GM18505 (cell line): ENCODE measurements around the gene TOX4.

ENCODE experiments used
- ATAC-seq: cut with Tn5 transposase; IDR thresholded peaks from one replicate; pipeline ENCODE4 v1.9.1; 2021; ENCODE audit not compliant: unreplicated experiment
- POLR2A ChIP-seq: IDR thresholded peaks from 4 replicates; pipeline ENCODE4 v1.6.1; 2011; ENCODE audit warnings: borderline replicate concordance; ENCODE audit not compliant: insufficient read depth, insufficient read length; ENCODE audit errors: extremely low read depth

Gene TOX4

GRCh38 chr14:21510735-21511657 lies 34.0 kb downstream of the TOX4 start, which contains the start of gene METTL3:
Gene METTL3 (minus strand): TSS chr14:21511340. CDS start chr14:21511223, 117 bp downstream.
- TF ChIP-seq POLR2A: peak; percentile 81
- ATAC-seq: peak; percentile 98

GRCh38 chr14:21514341-21514740 lies 37.3 kb downstream of the TOX4 start:
- ATAC-seq: no peak
- no peak for TF ChIP-seq POLR2A

- TF ChIP-seq POLR2A: no peak
- no peak for ATAC-seq
Measured at GRCh38 chr14:21518725-21519124, 41.7 kb downstream of the TOX4 start.

- no peak for ATAC-seq
- no peak for TF ChIP-seq POLR2A
Measured at GRCh38 chr14:21520767-21521166, 43.8 kb downstream of the TOX4 start.

DNA sequence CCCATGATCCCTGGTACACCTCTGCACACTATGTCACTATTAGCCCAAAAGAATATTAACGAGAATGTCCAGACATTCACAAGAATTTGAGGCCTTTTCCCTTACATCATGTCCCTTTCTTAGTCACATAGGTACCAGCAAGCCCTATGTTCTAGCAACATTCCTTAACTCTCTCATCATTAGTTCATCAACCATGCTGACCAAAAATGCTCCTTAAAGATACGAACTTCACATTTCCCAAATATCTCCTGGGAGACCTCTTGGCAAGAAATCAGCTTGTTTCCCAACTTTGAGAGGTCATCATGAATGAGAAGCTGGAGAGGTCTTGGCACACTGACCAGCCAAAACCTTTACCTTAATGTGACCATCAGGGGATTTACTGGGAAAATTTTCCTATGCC lies 44.5 kb downstream of the TOX4 start:
- TF ChIP-seq POLR2A: no peak
- ATAC-seq: no peak

GRCh38 chr14:21523203-21523602 lies 46.2 kb downstream of the TOX4 start:
- TF ChIP-seq POLR2A: no peak
- ATAC-seq: no peak

DNA sequence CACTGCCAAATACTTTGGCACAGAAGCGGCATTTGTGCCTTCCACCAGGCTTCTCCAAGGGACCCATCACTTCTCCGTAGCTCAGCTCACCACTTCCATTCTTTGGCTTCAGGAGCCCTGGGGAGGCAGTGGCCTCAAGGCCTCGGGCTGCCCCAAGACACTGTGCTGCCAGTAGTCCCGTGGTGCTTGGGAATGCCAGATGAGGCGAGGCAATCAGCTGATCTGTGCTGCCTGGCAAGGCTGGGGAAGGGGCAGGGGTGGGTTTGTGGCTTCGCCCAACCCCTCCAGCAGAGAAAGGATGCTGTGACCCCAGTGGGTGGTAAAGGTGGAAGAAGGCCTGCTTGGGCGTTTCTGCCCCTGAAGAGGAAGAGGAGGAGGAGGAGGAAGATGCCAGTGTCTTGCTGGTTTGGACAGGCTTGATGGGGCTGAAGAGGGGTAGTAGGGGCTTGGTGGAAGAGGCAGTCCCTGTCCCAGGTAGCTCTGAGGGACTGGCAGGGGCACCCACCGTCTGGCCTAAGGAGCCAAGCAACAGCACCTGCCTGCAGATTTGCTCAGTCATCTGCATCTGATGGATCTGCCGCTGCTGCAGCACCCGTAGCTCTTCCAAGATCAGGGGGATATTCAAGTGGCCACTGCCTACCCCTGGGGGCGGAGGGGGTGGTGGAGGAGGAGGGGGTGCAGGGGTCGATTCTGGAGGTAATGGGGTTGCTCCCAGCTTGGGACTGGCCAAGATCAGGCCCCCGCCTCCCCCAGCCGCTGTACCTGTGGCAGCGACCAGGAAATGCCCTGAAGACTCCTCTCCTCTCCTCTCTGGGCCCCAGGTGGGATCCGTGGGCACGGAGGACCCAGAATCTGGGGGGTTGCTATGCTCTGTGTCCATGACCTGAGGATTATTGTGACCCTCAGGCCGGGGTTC lies 47.8 kb downstream of the TOX4 start:
- ATAC-seq: no peak

DNA sequence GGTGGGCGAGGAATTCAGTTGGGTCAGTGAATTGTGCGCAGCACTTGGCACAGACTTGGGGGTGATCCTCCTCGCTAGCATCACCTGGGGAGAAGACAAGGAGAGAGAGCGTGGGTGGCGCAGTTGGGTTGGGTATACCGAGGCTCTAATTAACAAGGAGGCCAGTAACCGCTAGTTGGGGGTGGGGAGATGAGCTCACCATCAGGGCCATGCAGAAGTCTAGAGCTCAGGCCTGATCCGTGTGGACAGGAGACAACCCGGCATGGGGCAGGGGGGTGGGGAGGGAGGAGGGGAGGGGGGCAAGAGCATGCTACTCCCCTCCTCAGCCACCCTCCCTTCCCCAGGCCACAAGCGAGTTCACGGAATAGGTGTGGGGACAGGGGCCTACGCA lies 48.6 kb downstream of the TOX4 start:
- TF ChIP-seq POLR2A: no peak
- no peak for ATAC-seq

More for the DNA sequence above, 47.8 kb downstream of the TOX4 start:
- TF ChIP-seq POLR2A: no peak

- no peak for TF ChIP-seq POLR2A
Measured at GRCh38 chr14:21525962-21526671, 49.1 kb downstream of the TOX4 start, which contains the start of gene SALL2. Gene SALL2 (minus strand): TSS chr14:21526346. CDS start chr14:21526127, 219 bp downstream.

DNA sequence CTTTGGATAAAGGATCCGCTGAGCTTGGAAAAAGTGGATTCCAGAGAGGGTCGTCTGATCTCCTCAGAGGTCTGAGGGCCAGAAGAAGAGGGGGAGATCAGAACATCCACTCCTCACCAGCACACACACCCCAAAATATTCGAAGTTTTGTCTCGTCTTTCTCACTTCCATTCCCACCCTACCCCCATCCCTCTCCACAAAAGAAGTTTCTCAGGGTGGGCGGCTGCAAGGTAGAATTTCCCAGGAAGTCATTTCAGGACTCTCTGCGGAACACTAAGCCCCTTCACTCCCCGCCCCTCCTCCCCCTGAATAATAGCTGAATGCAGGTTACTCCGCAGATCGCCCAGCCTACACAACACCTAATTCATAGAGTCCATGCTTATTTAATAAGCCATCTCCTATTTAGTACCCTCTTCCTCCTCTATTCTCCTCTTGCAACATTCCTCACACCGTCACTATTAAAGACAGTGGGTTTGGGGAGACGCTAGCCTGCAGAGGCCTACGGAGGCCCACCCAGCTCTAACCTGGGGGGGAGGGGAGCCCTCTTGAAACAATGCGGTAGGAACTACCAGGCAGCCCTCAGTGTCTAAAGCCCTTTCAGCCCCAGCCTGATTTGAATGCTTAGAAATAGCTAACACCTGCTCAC lies 49.8 kb downstream of the TOX4 start:
- ATAC-seq: peak; percentile 48
- no peak for TF ChIP-seq POLR2A

More at GRCh38 chr14:21525962-21526671, 49.1 kb downstream of the TOX4 start, which contains the start of gene SALL2:
- ATAC-seq: peak; percentile 68

GRCh38 chr14:21527318-21527679 lies 50.3 kb downstream of the TOX4 start:
- ATAC-seq: no peak
- TF ChIP-seq POLR2A: no peak
